M059J (cell line): ENCODE results near the gene ACOT12. TPM values are rescaled to one million over a fixed set of nuclear protein-coding genes. Genes with fewer than 3 reads are reported as not detected.
"Not testable (repeated sequence)": the region's sequence is repeated elsewhere in the genome, so short reads cannot be mapped to it uniquely, and the experiment has no call there.

ENCODE experiments used
- DNase-seq: peaks from one replicate; pipeline ENCODE4 v3.0.0-alpha.2; 2012; ENCODE audit warnings: low read depth
- total RNA-seq: library from RNA; depleted of rRNA; stranded (reverse); fragments of >200 nt; shearing (Covaris generic); gene quantifications from 2 replicates; pipeline ENCODE4 v1.2.3, GENCODE V29; 2014

The ACOT12 gene
- total RNA-seq, 1 experiment from 2014 or later, result not detected

DNA sequence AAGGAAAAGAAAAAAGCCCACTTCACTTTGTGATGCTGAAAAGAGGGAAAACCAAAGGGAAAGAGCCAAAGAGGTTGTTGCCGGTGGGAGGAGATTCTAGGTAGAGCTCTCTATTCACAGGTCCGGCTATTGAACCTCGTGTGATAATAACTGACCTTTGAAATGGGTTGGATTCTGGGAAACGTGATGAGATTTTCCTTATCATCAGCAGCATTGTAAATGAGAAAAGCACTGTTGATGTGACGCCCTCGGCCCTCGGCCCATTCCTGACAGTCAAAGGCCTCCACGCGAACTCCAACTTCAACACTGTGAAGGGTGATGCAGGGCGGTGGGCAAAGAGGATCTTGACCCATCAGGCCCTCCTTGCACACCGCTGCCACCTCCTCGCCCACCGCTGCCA, 49.2 kb downstream of the ACOT12 start:
- DNase-seq, result no peak

DNA sequence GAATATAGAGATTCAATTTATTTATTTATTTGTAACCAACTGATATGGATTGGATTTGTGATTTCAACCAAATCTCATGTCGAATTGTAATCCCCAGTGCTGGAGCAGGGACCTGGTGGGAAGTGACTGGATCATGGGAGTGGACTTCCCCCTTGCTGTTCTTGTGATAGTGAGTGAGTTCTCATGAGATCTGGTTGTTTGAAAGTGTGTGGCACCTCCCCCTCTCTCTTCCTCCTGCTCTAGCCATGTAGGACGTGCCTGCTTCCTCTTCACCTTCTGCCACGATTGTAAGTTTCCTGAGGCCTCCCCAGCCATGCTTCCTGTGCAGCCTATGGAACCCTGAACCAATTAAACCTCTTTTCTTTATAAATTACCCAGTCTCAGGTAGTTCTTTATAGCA, 55.7 kb downstream of the ACOT12 start:
- not testable (repeated sequence) for DNase-seq

DNA sequence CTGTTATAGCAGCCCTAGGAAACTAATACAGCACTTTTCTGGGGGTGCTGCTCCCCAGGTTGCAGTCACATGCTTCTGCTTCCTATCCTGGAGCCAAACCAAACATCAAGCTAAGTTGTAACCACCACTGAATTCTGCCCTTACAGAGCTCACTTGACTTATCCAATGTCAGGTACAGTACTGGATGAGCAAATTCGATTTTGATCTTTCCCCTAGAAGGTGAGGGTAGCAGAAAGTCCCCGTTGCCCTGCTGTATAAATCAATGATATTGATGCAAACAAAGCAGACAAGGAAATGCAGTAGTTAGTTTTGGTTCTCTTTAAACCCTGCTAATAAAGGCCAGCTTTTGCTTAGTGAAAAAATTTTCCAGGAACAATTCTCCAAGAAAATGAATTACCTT, 56.1 kb downstream of the ACOT12 start:
- no peak for DNase-seq

DNA sequence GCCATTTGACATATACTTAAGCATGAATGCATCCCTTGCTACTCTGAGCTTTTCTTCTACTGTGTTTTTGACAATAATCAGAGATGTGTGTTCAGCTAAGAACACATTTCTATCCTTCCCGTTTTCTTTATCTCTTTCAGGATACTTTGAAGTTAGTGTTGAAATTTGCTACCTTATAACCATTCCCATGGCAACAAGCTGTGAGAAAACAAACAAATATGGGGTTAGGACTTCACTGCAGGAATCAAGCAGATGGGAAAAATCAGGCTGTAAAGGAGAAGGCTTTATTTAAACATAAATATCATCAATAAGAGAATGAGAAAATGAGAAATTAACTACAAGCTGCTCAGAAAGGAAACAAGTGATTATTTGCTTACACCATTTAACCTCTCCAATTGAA, 57.4 kb downstream of the ACOT12 start:
- peak; percentile 7 for DNase-seq

DNA sequence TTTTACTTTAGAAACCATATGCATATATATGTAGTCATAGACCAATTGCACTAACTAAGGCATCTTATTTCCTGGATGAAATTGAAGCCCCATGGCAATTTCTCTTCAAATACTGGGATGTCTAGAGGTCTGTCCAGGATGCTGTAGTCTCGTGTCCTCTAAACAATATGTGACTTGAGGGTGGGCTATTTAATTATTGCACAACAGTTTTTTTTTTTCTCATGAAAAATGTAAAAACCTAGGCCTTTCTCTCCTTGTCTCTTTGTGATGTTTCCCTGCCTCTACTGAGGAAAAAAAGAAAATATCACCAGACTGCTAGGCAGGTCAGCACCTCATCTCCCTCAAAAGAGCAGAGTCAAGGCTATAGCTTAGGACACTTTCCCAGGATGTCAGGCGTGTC, 58.0 kb downstream of the ACOT12 start:
- no peak for DNase-seq

DNA sequence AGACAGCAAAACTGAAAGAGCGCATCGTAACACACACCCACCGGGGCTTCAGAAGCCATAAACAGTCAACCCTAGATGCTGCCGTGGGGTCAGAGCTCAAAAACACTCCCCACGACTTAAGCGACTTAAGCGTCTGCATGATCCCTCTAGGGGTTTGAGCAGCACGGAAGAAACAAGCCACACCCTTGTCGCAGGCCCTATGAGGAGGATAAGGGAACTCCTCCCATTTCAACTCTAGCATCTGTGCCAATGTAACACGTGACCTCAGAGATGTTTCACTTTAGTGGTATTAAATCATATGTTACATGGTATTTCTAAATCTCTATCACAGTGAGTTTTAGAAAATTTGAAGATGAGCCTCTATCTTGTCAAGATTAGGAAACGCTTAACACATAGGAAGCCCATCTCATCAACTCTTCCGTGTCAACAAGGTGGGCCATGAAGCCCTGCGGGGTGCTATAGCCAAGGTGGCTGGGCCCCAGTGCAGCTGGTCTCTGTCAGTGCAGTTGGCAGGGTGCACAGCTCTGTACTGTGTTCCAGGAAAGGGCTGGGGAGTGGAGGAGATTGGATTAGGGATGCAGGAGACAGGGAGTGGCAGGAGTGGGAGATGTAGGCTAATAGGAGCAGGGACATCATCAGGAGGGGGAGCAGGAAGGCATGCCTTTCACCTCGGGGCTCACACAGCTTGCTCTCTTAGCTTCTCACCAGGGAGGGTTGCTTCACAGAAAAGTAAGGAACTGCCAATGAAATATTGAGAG, 59.5 kb downstream of the ACOT12 start:
- no peak for DNase-seq

DNA sequence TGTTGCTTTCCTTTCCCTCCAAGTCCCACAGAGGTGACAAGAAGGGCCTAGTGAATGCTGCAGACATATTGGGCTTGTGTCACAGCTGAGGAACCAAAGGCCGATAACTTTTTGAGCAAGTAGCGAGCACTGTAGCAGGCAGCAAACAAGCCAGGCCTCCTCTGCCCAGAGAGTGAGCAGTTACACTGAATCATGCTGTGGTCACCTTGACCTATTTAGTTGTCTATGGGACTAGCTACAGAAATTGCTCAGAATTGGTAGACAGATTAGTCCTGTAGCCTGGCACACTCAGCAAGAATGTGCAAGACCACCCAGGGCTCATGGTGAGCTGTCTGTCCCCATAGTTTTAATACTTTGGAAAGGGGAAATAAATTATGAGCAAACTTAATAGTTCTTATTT, 67.4 kb downstream of the ACOT12 start:
- no peak for DNase-seq

DNA sequence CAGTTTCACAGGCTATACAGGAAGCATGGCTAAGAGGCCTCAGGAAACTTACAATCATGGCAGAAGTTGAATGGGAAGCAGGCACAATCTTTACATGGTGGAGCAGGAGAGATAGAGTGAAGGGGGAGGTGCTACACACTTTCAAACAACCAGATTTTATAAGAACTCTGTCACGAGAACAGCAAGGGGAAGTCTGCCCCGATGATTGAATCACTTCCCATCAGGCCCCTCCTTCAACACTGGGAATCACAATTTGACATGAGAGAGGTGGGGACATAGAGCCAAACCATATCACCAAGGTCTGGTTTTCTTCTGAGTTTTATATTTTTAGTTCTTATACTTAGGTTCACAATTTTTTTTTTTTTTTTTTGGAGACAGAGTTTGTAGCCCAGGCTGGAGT, 76.4 kb downstream of the ACOT12 start:
- DNase-seq, result no peak

DNA sequence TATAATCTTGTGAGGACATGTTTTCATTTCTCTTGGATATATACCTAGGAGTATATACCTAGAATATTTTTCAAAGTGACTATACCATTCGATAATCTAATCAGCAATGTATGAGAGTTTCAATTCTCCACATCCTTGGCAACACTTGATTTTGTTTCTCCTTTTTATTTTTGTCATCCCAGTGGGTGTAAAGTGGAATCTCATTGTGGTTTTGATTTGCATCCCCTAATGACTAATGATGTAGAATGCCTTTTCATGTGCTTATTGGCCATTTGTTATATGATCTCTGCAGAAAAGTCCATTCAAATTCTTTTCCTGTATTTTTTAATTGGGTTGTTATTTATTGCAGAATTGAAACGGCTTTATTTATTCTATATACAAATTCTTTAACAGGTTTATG, 77.4 kb downstream of the ACOT12 start:
- no peak for DNase-seq

DNA sequence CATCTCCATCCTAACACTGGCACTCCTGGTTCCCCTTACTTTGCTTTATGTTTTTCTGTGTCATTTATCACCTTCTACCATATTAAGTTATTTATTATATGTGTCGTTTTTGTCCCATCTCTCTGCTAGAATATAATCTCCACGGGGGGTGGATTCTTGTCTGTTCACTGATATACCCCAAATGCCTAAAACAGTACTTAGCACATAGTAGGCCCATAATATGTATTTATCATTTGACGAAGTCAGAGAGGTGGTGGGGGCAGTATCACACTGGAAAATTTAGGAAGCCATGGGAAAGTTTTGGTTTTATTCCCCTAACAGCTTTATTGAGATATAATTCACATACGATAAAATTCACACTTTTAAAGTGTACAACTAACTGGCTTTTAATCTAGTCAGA, 78.1 kb downstream of the ACOT12 start:
- DNase-seq, result no peak

DNA sequence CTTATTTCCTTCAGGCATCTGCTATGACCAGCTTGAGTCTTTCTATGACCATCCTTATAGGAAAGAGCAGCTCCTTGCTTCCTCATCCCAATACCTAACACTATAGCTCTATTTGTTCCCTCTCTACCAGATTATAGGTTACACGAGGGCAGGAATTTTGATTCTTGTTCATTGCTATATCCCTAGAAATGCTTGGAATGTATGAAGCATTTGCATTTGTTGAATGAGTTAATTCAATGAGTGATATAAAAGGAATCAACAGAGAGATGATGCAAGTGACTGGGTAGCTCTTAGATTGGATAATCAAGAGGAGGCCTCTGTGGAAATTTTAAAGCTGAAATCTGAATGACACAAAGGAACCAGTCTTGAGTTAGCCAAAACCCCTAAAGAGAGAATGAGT, 78.6 kb downstream of the ACOT12 start:
- peak; percentile 51 for DNase-seq

DNA sequence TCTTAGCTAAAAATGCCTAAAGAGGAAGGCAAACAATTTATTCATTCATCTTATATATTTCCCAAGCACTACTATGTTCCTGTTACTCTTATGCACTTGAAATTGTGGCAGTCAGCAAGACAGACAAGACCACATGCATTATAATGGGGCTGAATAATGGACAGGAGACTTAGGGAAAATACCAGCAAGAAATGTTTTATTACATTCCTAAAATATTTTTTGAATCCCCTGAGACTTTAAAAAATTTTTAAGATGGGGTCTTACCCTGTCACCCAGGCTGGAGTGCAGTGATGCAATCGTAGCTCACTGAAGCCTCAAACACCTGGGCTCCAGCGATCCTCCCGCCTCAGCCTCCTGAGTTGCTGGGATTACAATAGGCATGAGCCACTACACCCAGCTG, 79.4 kb downstream of the ACOT12 start:
- DNase-seq, result no peak

DNA sequence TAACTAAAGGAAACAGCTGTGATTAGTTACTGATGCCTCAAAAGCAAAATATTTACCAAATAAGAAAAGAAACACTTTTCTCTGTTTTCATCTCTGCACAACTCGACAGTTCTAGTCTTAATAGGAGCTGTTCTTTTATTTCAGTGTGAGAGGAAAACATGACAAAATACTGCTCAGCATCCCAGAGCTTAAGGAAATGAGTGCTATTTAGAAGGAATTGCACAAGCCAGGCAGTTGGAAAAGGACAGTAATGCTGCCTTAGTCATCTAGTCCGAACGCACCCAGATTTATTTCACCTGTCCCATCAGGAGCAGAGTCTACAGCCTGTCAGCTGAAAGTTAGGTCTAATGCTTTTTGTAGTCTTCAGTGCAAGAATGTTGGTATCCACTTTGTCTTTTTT, 80.2 kb downstream of the ACOT12 start:
- no peak for DNase-seq

DNA sequence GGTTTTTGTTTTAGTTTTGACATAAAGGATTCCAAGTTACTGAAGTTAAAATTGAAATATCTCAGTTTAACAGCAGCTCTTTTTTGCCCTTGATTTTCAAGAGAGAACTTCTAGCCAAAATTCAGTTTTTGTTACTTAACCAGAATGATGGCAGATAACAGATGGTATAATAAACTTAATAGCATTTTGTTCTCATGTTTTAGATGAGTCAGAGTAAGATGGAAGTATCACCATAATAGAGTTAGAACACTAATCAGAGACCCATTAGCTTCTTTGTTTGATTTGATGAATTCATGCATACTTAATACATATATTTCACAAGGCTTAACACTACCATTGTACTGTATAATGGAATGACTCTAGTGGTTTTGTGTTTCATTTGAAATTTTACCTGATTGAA, 80.7 kb downstream of the ACOT12 start:
- DNase-seq, result no peak

DNA sequence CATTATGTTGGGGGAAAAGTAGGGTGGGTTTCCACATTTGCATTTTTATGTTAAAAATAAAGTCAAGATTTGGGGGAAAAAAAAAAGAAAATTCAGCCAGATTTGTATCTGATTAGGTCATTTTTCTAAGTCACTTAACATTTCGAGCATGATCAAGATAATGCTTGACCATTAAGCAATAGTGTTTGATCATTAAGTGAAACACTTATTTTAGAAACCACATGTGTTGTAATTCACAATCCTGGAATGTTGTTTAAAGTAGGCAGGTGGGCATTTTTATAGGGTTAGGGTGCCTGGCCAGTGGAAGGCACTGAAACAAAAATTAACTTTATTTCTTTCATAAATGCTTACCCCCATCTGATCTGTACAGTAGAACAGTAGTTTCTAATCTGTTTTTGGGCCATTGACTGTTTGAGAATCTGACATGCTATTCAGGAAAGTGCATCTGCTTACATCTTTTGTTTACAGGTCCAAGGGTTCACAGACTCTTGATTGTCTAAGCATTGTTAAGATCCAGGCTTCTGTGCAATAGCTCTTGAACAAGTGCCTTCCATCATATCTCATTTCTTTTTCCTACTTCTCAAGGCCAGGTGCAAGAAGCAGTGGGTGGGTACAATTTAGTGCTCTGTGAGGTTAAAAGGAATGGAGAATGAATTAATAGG, 83.4 kb downstream of the ACOT12 start:
- DNase-seq, result no peak

DNA sequence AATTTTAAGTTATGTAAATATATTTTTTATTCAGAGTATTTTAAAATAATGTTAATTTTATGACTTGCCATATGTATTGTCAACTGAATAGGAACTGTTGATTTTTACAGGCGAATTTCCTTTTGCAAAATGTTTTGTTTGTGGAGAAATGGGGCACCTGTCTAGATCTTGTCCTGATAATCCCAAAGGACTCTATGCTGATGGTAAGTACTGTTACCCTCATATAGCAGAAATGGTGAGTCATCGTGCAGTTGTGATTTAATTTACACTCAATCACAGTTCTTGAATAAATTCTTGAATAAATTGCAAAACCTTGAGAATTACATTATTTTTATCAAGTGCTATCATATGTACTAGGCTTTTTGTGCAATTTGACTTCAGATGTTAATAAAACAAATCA, 85.1 kb downstream of the ACOT12 start:
- DNase-seq, result no peak

DNA sequence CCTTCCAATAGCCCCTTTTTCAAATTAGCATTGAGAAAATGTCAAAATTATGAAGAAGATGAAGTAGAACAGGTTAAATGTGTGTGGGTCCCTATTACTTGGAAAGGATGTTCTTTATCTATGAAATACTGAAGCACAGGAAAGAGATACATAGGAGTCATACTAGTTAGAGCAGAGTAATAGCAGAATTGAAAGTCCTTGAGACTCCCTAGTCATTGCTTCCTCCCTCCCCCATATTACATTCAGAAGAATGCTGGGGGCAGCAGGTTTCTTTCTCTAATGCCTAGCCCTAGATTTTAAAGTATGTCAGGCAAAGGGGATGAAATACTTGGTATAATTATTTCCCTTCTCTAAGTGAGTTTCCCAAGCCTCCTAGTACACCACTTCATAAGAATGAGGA, 88.1 kb downstream of the ACOT12 start:
- no peak for DNase-seq

DNA sequence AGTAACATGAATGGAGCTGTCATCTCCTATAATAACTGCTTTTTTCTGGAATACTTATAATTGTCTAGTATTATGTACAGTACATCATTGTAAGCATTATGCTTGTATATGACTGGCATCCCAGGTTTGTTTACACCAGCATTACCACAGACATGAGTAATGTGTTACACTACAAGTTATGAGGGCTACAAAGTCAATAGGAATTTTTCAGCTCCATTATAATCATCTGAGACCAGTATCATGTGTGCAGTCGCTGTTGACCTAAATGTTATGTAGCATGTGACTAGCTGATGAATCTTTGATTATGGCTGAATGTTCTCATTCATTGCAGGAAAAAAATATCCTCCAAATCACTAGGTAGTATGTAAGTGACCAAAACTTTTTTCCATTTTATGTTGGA, 90.4 kb downstream of the ACOT12 start:
- peak; percentile 86 for DNase-seq

DNA sequence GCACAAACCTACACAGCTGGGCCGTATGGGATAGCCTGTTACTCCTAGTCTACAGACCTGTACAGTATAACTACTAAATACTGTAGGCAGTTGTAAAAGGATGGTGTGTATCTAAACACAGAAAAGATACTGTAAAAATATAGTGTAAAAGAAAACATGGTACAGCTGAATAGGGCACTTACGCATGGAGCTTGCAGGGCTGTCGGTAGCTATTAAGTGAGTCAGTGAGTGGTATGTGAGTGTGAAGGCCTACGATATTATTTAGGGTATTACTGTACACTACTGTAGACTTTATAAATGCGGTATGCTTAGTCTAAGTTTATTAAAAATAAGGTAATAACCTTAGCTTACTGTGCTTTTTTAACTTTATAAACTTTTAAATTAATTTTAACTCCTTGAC, 91.3 kb downstream of the ACOT12 start:
- no peak for DNase-seq

DNA sequence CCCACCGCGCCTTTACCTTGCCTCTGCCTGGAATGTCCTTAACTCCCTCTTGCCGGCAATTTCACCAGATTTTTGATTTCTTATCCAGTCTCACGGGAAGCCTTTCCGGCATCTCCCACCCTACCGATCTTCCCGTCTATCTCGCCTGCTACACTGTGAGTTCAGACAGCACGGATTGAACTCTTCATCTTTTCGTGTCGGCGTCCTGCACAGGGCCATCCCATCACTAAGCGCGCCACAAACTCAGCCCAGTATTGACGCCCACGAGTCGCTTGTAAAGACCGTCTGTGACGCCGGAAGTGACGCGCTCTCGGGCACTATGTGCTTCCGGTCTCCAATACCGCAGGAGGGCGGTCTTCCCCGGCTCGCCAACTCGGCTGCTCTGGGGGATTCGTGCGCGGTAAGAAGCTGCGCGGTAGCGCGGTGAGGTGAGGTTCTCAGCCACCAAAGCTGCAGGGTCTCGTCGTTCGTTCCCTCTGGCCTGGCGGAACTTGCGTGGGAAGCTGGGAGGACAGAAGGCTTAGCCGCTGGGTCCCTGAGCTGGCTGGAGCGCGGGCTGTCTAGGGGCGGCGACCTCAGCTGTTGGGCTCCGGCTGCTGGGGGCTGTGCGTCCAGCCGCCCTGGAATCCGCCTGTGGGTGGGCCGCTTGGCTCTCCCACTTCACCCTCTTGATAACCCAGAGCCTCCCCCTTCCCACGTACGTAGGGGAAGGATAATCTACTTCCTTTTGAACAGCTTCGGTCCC, 92.5 kb downstream of the ACOT12 start, which contains the start of gene ZCCHC9:
Gene ZCCHC9 (plus strand): TSS at position 317 of the 745 bp plus-strand sequence. CDS start 3,171 bp downstream, outside the sequence.
- peak; percentile 92 for DNase-seq

DNA sequence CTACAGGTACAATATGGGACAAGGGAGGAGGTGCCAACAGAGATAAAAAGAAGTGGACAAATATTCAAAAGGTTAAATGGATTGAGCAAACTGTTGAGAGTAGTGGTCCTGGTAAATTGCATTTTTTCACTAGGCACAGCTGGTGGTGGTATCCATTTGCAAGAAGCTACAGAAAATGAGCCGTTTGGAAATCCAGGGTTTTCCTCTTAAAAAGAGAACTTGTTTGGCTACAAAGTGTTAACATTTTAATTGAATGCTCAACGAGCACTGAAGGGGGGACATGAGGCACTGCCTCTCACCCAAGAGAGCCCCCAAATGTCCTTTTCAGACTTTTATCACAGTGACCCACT, 93.0 kb downstream of the ACOT12 start:
- no peak for DNase-seq

DNA sequence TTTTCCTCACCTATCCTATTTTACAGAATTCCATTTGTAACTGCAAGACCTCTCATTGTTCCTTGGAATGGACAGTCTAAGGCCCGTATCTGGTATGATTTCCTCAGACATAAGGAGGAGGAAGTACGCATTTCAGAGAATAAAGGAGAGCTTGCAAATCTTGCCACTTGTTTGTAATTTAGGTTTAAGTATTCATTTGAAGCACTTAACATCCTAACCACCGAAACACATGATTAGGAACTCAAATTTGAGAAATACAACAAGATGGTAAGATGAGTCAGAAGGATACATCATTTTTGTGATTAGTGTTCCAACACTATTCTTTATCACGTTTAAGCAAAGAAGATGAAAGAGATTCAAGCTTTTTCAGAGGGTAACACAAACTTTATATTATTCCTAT, 96.4 kb downstream of the ACOT12 start:
- no peak for DNase-seq

DNA sequence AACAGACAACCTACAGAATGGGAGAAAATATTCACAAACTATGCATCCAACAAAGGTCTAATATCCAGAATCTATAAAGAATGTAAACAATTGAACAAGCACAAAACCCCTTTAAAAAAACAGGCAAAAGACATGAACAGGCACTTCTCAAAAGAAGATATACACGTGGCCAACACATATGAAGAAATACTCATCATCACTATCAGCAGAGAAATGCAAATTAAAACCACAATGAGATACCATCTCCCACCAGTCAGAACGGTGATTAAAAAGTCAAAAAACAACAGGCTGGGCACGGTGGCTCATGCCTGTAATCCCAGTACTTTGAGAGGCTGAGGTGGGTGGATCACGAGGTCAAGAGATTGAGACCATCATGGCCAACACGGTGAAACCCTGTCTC, 99.9 kb downstream of the ACOT12 start:
- DNase-seq, result not testable (repeated sequence)
